CD4-positive, alpha-beta T cell treated with Interleukin-10 for 1 hour (primary cell): ENCODE measurements around the gene ELAC1.
A peak's percentile ranks its signal among the peaks of the same experiment; 100 is the strongest.
"Not testable (repeated sequence)": the region's sequence is repeated elsewhere in the genome, so short reads cannot be mapped to it uniquely, and the experiment has no call there.

Source experiments
- DNase-seq: peaks from one replicate; pipeline ENCODE4 v3.0.0-alpha.2; 2020

The ELAC1 gene, protein sequence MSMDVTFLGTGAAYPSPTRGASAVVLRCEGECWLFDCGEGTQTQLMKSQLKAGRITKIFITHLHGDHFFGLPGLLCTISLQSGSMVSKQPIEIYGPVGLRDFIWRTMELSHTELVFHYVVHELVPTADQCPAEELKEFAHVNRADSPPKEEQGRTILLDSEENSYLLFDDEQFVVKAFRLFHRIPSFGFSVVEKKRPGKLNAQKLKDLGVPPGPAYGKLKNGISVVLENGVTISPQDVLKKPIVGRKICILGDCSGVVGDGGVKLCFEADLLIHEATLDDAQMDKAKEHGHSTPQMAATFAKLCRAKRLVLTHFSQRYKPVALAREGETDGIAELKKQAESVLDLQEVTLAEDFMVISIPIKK

DNA sequence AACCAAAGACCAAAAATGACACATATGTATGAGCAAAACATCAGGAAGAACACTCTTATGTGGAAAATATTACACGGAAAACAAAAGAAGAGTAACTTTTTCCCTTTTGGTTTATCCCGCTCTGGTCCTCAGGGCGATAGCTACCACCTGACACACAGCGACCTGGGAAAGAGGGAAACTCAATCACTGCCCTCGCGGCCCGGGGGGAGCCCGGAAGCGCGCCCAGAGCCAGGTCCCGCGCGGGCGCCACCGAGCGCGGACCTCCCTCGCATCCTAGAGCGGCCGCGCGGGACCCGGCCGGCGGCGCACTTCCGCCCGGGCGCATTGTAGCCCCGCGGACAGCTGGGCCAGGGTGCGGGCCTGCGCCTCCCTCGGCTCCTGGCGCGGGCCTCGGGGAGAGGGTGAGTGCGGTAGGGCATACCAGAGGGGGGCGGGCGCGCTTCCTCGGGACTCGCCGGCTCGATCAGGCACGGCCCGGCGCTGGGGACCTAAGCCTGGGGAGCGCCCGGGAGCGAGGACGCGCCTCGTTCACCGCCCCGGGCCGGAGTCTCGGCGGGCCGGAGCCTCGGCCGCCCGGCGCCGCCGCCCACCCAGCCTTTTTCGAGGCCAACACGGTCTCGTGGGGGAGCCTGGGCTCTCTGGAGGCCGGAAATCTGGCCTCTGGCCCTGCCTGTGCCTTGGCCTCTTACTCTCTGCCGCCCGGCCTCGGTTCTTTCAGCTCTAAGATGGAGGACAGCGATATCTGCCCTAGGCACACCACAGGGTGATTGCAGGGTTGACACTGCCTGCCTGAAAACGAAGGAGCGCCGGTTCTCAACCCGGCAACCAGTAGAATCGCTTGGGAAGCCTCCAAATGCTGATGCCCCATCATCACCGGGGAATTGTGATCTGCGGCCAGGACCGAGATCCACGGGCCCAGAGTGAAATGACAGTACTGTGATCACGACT is at the start of gene ELAC1:
Gene ELAC1 (plus strand): TSS at position 327 of the 948 bp plus-strand sequence. CDS start 6,365 bp downstream, outside the sequence.
- peak; percentile 70 for DNase-seq

- DNase-seq: no peak
These were observed 49.7 kb upstream of the ELAC1 start for GRCh38 chr18:50918153-50918552.

DNA sequence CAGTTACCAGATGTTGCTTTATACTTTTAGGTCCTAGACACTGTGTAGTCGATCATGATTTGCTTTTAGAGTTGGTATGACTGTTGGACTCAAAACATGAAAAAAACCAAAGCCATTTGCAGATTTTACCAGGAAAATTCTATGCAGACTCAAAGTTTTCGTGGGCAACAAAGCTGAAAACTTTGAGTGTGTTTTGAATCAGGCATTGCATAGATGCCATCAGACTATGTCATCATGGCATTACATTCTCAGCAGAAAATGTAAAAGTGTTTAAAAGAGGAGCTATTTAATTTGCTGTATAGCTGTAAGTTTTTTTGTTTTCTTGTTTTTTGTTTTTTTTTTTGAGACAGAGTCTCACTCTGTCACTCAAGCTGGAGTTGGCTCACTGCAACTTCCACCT is 43.5 kb upstream of the ELAC1 start:
- DNase-seq: no peak

DNA sequence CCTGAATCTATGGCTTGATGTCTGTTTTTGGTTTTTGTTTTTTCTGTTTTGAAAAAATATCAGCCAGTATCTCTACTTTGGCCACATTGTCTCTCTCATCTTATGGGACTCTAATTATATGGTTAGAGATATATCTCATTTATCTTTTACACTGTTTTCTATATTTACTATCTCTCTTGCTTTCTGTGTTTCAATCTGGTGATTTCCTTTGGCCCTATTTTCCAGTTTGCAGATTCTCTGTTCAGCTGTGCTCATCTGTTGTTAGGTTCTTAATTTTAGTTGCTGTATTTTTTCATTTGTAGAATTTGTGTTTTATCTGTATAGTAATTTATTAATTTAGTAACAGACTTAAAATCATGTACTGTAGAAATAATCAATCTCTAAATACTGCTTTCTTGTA is 41.3 kb upstream of the ELAC1 start:
- no peak for DNase-seq

GRCh38 chr18:50928551-50928950 is 39.3 kb upstream of the ELAC1 start:
- DNase-seq: no peak

GRCh38 chr18:50933684-50934083 is 34.2 kb upstream of the ELAC1 start:
- DNase-seq: no peak

- DNase-seq: no peak
These were observed 33.2 kb upstream of the ELAC1 start for GRCh38 chr18:50934545-50935211.

GRCh38 chr18:50935493-50936191 is 32.2 kb upstream of the ELAC1 start:
- DNase-seq: no peak

DNA sequence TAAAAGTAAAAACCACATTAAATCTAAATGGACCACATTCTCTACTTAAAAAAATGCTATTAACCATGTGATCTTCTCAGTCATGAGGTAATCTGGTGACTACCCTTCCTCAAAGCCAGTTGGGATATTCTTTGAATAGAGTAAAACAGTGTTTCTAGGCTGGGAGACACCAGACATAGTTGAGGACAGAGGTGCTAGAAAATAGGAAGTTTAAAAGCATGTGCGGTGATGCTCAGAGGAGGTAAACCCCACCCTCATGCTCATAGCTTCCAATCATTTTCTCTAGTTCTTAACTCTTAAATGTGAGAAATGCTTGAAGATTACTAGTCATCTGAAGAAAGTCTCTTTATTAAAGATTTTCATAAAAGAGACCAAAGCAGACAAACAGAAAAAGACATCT is 30.7 kb upstream of the ELAC1 start:
- DNase-seq: no peak

DNA sequence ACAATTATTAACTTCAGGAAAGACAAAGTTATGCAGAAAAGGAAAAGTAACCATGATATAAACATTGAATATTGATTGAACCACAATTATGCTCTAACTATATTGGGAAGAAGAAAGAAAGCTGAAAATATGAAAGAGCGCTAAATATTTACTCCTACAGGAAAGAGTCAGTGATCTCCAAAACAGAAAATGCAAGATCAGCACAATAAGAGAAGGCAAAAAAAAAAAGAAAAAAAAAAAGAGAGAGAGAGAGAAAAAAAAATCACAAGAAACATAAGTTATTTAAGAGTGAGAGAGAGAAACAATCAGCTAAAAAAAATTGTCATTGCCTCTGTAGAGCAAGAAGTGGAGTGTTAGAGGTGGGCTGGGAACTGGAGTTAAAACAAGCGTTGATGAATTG is 28.9 kb upstream of the ELAC1 start:
- DNase-seq: no peak

DNA sequence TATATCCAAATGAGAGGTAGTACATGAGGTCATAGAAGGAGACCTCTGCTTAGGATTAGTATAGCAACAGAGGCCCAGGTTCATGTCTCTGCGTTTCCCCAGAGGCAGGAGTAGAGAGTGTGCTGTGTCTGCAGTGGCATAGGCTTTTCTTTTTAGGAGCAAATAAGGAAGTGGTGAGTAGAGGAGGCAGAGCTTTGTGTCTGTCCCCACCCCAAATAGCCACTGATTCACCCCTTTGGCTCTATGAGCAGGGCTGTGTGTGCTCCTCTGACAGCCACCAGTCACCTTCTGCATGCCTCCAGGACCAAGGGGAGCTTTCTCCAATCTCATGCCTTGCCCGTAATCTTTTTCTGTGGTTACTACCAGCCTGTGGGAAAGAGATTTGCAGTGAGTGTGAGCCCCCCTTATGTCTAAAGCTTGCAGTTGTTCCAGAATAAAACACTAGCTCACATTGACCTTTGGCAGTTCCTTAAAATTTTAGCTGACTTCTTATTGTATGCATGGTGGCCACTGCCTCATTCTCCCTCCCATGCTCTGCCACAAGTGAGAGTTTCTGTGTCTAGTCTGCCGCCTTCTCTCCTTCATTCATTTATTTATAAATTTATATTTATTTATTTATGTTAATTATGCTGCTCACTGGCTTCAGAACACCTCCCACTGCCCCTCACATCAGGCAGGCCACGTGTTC is 23.5 kb upstream of the ELAC1 start:
- no peak for DNase-seq

GRCh38 chr18:50945918-50946317 is 21.9 kb upstream of the ELAC1 start:
- DNase-seq: not testable (repeated sequence)

- no peak for DNase-seq
These were observed 19.9 kb upstream of the ELAC1 start for GRCh38 chr18:50947899-50948298.

- no peak for DNase-seq
These were observed 18.7 kb upstream of the ELAC1 start for GRCh38 chr18:50949185-50949584.

DNA sequence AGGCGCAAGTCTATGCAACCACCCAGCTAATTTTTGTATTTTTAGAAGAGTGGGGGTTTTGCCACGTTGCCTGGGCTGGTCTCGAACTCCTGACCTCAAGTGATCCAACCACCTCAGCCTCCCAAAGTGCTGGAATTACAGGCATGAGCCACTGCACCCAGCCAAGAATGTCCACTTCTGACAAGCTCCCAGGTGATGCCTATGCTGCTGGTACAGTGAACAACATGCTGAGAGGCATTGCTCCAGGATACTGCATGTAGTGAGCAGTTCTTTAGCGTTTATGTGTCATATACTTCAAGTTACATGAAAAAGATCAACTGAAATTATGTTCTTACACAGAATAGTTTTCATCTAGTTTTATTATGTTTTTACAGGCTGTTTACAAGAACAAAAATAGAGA is 17.2 kb upstream of the ELAC1 start:
- no peak for DNase-seq

DNA sequence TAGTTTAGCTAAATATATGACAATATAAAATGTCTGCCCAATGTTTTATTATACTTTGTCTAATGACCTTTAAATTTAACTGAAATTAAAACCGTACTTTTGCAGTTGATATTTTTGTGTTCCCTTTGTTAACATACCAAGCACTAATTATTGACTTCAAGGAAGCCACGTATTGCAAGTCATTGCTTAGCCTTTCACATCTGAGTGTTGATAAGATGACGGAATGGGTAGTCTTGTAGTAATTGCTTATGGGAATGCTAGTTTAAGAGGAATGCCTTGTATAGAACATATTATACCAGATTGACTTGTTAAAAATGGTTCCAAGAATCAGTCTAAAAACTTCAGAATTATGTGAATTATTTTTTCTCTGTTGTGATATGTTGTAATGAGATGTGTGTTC is 14.0 kb upstream of the ELAC1 start:
- no peak for DNase-seq

DNA sequence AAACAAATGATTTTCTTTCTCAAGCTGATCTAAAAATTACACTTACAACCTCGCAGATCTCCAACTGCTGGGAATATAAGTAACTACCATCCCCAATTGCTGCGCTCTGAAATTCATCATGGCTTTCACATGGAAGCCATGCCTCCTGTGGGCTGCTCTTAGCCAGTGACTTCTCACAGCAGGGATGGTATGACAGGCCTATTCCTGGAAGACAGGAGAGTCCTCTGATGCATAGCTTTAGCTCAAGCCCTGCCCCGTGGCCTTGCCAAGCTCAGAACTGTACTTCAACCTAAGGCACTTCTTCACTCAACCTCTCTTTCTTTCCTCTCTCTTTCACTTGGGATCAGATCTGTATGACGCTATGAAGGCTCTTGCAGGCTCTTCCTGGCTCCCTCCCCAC is 12.6 kb upstream of the ELAC1 start:
- DNase-seq: no peak

- DNase-seq: no peak
These were observed 11.7 kb upstream of the ELAC1 start for GRCh38 chr18:50956116-50956515.

- DNase-seq: no peak
These were observed 5.9 kb upstream of the ELAC1 start for GRCh38 chr18:50961974-50962373.

DNA sequence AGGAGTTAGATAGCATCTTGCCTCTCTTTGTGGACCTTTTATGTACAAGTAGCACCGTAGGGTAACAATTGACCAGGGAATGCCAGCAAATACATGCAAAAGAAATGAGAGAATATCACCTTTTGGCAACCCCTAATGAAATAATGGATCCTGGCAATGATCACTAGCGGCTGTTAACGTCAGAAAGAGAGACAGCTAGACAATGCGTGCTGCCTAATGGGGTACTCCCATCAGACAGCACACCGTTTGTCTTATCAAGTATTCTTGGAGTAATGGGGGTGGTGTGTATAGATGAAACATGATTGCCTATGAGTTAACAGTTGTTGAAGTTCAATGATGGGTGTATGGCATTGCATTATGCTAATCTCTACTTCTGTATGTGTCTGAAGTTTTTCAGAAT is 1.6 kb downstream of the ELAC1 start:
- no peak for DNase-seq

GRCh38 chr18:50970006-50970405 is 2.2 kb downstream of the ELAC1 start:
- DNase-seq: no peak

DNA sequence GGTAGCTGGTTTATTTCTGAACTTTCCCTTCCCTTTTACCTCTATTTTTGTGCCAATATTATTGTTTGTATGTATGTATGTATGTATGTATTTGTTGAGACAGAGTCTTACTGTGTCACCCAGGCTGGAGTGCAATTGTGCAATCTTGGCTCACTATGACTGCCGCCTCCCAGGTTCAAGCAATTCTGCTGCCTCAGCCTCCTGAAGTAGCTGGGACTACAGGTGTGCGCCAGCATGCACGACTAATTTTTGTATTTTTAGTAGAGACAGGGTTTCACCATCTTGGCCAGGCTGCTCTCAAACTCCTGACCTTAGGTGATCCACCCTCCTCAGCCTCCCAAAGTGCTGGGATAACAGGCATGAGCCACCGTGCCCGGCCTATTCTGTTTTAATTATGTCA is 4.6 kb downstream of the ELAC1 start:
- DNase-seq: not testable (repeated sequence)
